CD4-positive, alpha-beta T cell treated with Interleukin-17A for 4 hours (primary cell): ENCODE measurements around the gene FOXRED2.
"Not testable (repeated sequence)": the region's sequence is repeated elsewhere in the genome, so short reads cannot be mapped to it uniquely, and the experiment has no call there.

Experiments
- DNase-seq: peaks from one replicate; pipeline ENCODE4 v3.0.0-alpha.2; 2020; ENCODE audit warnings: mixed read lengths

Gene FOXRED2

DNA sequence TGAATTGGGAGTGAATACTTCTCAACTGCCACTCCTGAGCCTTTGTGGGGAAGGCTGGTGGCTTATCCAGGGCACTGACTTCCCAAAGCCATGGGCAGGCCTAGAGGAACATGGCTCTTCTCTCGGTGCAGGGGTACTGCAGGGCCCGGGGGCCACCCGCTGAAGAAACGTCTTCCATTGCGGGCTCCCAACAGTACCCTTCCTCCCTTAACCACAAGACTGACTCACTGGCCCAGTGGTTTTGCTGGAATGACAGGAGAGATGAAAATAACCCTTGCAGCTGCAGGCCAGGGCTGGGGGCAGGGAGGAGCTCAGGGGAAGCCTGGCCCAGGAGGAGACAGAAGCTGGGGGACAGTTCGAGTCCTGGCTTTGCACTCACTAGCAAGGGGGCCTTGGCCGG lies 38.9 kb downstream of the FOXRED2 start:
- no peak for DNase-seq

GRCh38 chr22:36467042-36467810 lies 39.6 kb downstream of the FOXRED2 start:
- DNase-seq = no peak

GRCh38 chr22:36466258-36466657 lies 40.6 kb downstream of the FOXRED2 start:
- DNase-seq = no peak

GRCh38 chr22:36465232-36466021 lies 41.4 kb downstream of the FOXRED2 start:
- no peak for DNase-seq

DNA sequence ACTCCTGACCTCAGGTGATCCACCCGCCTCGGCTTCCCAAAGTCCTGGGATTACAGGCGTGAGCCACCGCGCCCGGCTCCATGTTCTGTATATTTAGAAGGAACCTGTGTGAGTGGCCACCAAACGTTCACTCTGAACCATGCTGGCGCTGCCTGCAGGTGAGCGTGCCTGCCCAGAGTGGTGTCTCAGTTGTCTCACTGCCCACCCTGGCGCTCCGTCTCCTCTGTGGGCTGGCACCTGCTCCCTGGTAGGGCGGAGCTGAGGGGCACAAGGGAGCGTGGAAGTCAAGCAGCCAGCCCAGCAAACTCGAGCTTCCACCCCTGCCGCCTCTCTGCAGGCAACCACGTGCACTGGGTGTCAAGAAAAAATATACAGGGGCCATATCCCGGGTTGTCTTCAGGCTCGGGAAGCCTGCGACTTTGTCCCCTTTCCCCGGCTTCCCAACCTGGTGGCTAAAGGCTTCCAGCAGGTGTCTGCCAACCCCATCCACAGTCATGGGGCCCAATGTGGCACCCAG lies 42.1 kb downstream of the FOXRED2 start:
- no peak for DNase-seq

DNA sequence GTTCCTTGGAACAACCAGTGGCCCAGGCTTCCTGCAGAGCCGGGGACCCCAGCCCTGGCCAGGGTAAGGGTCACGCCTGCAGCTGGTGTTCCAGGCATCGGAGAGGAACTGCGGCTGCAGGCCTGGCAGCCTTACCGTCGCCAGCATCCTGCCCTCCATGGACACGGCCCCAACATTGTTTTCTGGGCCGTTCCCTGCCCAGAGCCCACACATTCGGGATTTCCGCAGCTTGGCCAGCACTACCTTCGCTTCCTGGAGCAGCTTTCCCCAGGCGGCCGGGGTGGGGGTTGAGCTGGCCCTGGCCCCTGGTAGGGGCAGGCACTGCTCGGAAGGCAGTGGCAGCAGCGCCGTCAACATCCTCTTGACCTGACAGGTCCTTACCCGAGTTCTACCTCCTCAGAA lies 43.1 kb downstream of the FOXRED2 start:
- DNase-seq = no peak

- no peak for DNase-seq
Observed at GRCh38 chr22:36461665-36462649, 44.9 kb downstream of the FOXRED2 start.

- no peak for DNase-seq
Observed at GRCh38 chr22:36460202-36460601, 46.6 kb downstream of the FOXRED2 start.

DNA sequence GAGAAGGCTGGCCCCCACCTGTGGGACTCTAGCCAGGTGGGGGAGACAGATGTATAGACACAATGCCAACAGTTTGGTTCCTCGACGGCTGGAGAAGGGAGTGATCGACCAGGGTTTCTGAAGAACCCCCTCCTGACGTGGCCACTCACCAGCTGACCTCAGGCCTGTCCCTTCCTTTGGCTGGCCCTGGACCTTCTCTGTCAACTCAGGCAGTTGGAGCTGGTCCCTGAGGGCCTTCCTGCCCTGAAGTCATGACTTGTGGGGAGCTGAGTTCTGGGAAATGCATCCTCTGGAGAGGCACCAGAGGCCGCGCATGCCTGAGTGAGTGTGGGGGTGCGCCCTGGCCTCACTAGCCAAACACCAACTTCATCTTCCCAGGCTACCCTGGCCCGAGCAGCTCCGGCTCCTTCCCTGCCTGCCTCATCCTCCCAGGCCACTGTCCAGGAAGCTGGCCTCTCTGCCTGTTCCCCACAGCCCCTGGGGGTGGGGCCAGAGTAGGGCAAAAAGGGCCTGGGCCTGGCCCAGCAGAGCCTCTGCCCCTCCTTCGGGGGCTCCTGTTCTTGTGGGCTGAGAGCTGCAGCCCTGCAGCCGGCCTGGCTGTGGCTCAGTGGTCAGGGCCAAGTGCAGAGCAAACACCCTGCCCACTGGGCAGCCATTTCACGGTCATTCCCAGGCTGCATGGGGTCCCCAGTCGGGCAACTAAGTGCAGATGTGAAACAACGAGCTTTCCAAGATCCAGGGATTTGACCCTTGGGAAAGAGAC lies 49.0 kb downstream of the FOXRED2 start:
- no peak for DNase-seq

DNA sequence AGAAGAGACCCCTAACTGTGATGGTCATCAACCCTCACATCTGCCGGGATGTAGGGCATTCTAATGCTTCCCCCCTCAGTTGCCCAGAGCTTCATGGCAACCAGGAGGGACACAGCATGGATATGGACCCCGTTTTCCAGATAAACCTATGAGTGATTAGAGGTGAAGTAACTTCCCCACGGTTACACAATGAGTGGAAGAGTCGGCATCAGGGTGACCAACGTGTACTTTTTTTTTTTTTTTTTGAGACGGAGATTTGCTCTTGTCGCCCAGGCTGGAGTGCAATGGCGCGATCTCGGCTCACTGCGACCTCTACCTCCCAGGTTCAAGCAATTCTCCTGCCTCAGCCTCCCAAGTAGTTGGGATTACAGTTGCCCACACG lies 50.4 kb downstream of the FOXRED2 start:
- DNase-seq = no peak

- DNase-seq = no peak
Observed at GRCh38 chr22:36455571-36456463, 51.0 kb downstream of the FOXRED2 start.

GRCh38 chr22:36454916-36455570 lies 51.8 kb downstream of the FOXRED2 start:
- DNase-seq = peak; percentile 98

DNA sequence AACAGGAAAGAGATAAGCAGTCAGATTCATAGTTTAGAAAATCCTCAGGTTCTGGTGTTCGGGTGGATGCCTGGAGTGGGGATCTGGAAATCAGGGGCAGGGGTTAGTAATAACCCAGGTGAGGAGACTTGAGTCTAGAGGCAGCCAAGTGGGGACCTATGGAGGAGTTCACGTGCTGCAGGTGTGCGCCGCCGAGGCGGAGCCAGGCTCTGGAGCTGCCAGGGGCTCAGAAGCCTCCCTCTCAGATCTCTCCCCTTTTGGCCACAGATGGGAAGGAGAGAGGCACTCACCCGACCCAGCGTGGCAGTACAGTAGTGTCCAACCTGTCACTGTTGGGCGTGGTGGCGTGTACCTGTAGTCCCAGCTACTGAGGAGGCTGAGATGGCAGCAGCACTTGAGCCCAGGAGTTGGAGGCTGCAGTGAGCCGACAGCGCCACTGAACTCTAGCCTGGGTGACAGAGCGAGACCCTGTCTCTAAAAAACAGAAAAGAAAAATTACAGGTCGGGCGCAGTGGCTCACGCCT lies 52.9 kb downstream of the FOXRED2 start:
- no peak for DNase-seq

GRCh38 chr22:36452978-36453607 lies 53.7 kb downstream of the FOXRED2 start:
- not testable (repeated sequence) for DNase-seq

DNA sequence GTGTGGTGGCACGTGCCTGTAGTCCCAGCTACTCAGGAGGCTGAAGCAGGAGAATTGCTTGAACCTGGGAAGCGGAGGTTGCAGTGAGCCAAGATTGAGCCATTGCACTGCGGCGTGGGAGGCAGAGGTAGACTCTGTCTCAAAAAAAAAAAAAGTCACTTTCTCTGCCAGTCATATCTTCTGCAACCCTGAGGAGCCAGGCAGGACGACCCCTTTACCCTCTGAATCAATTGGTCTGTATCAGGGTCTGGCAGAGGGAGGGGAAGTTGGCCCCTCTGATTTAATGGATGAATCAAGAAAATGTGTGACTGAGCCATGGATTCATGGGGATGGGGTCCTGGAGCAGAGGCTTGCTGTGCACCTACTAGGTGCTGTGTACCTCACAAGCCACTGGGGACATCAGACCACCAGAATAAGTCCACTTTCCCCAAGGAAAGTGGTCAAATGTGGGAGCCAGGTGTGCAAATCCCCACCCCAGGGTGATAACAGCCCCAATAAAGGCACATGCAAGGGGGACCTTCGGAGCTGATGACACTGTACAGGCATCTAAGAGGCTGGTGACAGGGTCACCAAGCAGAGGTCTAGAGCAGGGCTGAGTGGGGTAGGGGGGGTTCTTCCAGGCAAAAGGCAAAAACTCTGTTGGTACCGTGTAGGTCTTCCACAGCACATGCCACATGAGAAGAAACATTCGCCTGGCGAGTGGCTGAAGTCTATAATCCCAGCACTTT lies 54.4 kb downstream of the FOXRED2 start:
- no peak for DNase-seq

- not testable (repeated sequence) for DNase-seq
Observed at GRCh38 chr22:36450923-36451322, 55.9 kb downstream of the FOXRED2 start.

- no peak for DNase-seq
Observed at GRCh38 chr22:36449596-36450175, 57.2 kb downstream of the FOXRED2 start.

GRCh38 chr22:36447632-36448031 lies 59.2 kb downstream of the FOXRED2 start:
- DNase-seq = no peak
